Retinal pigment epithelial cell (primary cell): ENCODE measurements around the gene TNFAIP8.

Experiments used
- DNase-seq: peaks from one replicate; pipeline ENCODE4 v3.0.0-alpha.2; 2010; ENCODE audit warnings: low read depth
- H3K4me3 ChIP-seq: 2 replicates; pipeline ENCODE4 v1.5.1; 2011; ENCODE audit warnings: mild to moderate bottlenecking, low read length, control low read depth, moderate library complexity
- TF ChIP-seq, protein P1 (sequence below): conservative IDR thresholded peaks from 2 replicates; pipeline ENCODE4 v1.5.1; 2011; ENCODE audit warnings: low read depth, low read length, control low read depth, inconsistent platforms

The TNFAIP8 gene

DNA sequence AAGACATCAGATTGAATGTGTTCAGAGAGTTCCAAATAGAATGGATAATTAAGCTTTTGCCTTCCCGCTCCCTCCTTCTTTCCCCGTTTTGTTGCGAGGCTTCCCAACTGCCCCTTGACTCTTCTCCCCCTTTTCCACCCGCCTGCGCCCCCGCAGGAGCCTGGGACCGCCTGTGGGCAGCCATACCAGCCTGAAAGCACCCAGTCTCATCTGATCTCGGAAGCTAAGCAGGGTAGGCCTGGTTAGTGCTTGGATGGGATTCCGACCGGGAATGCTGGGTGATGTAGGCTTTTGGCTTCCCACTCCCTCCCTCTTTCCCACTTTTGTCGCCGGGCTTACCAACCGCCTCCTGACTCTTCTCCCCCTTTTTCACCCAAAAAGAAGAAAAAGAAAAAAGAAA, 89.7 kb downstream of the TNFAIP8 start:
- TF ChIP-seq, protein P1, sequence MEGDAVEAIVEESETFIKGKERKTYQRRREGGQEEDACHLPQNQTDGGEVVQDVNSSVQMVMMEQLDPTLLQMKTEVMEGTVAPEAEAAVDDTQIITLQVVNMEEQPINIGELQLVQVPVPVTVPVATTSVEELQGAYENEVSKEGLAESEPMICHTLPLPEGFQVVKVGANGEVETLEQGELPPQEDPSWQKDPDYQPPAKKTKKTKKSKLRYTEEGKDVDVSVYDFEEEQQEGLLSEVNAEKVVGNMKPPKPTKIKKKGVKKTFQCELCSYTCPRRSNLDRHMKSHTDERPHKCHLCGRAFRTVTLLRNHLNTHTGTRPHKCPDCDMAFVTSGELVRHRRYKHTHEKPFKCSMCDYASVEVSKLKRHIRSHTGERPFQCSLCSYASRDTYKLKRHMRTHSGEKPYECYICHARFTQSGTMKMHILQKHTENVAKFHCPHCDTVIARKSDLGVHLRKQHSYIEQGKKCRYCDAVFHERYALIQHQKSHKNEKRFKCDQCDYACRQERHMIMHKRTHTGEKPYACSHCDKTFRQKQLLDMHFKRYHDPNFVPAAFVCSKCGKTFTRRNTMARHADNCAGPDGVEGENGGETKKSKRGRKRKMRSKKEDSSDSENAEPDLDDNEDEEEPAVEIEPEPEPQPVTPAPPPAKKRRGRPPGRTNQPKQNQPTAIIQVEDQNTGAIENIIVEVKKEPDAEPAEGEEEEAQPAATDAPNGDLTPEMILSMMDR = no peak
- DNase-seq = no peak
- H3K4me3 ChIP-seq = no peak overlapping the region
